GM12878 (cell line): ENCODE measurements around the gene KHDC1L. TPM values are rescaled to one million over a fixed set of nuclear protein-coding genes. Genes with fewer than 3 reads are reported as not detected.
A peak's percentile ranks its signal among the peaks of the same experiment; 100 is the strongest.
"Not testable (repeated sequence)": the region's sequence is repeated elsewhere in the genome, so short reads cannot be mapped to it uniquely, and the experiment has no call there.

ENCODE experiments used
- ATAC-seq: fragments of 200-7000 bp; cut with Tn5 transposase; 3 replicates; pipeline ENCODE4 v1.9.1; 2020; ENCODE audit warnings: mild to moderate bottlenecking, moderate library complexity
- BruUV-seq: library from RNA; stranded (reverse); fragments of 400-500 nt; replicated peaks from 2 replicates; lab custom pipeline; 2021; lab: Mats Ljungman, UMichigan
- CTCF ChIA-PET: fragments of 300-600 bp; sonication (Branson Sonifier 250); formaldehyde crosslinking; extraction: SDS; loops from one replicate; lab custom pipeline; 2021; ENCODE audit warnings: inconsistent platforms; lab: Yijun Ruan, JAX
- POLR2A ChIA-PET: fragments of 350-600 bp; formaldehyde crosslinking; extraction: SDS; loops from one replicate; lab custom pipeline; 2021; ENCODE audit warnings: inconsistent platforms; lab: Charles Lee
- RAD21 ChIA-PET: fragments of 300-600 bp; sonication (Branson Sonifier 250); formaldehyde crosslinking; loops from one replicate; lab custom pipeline; 2023; ENCODE audit warnings: antibody characterized with exemption; ENCODE audit not compliant: unreplicated experiment; lab: Charles Lee
- SMC1A ChIA-PET: fragments of 300-600 bp; sonication (Branson Sonifier 250); formaldehyde crosslinking; loops from one replicate; lab custom pipeline; 2023; ENCODE audit not compliant: unreplicated experiment, uncharacterized antibody; lab: Charles Lee
- DNase-seq: peaks from one replicate; pipeline ENCODE4 v3.0.0-alpha.2; 2011; ENCODE audit warnings: low read depth, low spot score
- FAIRE-seq: peaks from 3 replicates; lab custom pipeline; 2011; peaks lifted over from hg19 to GRCh38; lab: Jason Lieb, UNC
- H2AFZ ChIP-seq: 2 replicates; pipeline ENCODE4 v1.6.0; 2011; ENCODE audit warnings: low read depth, low read length, control low read depth; ENCODE audit not compliant: control insufficient read depth
- H3K27ac ChIP-seq: 2 replicates; pipeline ENCODE4 v1.5.1; 2011; ENCODE audit warnings: control low read depth; ENCODE audit not compliant: control insufficient read depth, insufficient read depth
- H3K27me3 ChIP-seq, 2 experiments: replicated peaks in 1 of 2; 2 replicates each; pipeline versions ENCODE4 v1.6.0 to v1.6.1; 2011; ENCODE audit warnings: low read length in 1 of 2; ENCODE audit not compliant: control insufficient read depth in 2 of 2, insufficient read depth in 2 of 2
- H3K36me3 ChIP-seq, 2 experiments: 2 replicates each; pipeline ENCODE4 v1.5.1; 2011; ENCODE audit warnings: low read length in 1 of 2; ENCODE audit not compliant: control insufficient read depth in 2 of 2, insufficient read depth in 2 of 2
- H3K4me1 ChIP-seq: 2 replicates; pipeline ENCODE4 v1.6.1; 2011; ENCODE audit warnings: mild to moderate bottlenecking, low read length, moderate library complexity, mixed read lengths; ENCODE audit not compliant: control insufficient read depth, insufficient read depth
- H3K4me2 ChIP-seq: 2 replicates; pipeline ENCODE4 v1.6.0; 2011; ENCODE audit warnings: control low read depth; ENCODE audit not compliant: control insufficient read depth, insufficient read depth
- H3K4me3 ChIP-seq: fragments of 200-600 bp; sonication (generic); 2 replicates; pipeline ENCODE4 v1.5.1; 2016
- H3K79me2 ChIP-seq: 2 replicates; pipeline ENCODE4 v1.6.0; 2011; ENCODE audit warnings: low read length; ENCODE audit not compliant: control insufficient read depth, insufficient read depth
- H3K9ac ChIP-seq: 2 replicates; pipeline ENCODE4 v1.8.0; 2011; ENCODE audit warnings: low read length, control low read depth, mixed read lengths; ENCODE audit not compliant: control insufficient read depth, insufficient read depth
- H3K9me3 ChIP-seq: replicated peaks from 3 replicates; pipeline ENCODE4 v1.5.1; 2011; ENCODE audit warnings: mild to moderate bottlenecking, low read length; ENCODE audit not compliant: control insufficient read depth, insufficient read depth
- H4K20me1 ChIP-seq: 2 replicates; pipeline ENCODE4 v1.6.0; 2011; ENCODE audit not compliant: control insufficient read depth, insufficient read depth
- E2F4 ChIP-seq: IDR thresholded peaks from 2 replicates; pipeline ENCODE4 v1.6.1; 2012; ENCODE audit warnings: low read depth, low read length, improper control_type of control experiment
- ZBTB40 ChIP-seq: fragments of 450-650 bp; IDR thresholded peaks from 2 replicates; pipeline ENCODE4 v1.6.1; 2016; ENCODE audit warnings: mild to moderate bottlenecking, moderate library complexity, borderline replicate concordance
- WGBS: methylation state at CpG from one replicate; pipeline ENCODE4 v1.1.6; 2016; ENCODE audit warnings: low lambda C conversion rate; ENCODE audit not compliant: insufficient replicate concordance, insufficient coverage; ENCODE audit errors: missing lambda C conversion rate; 5-methylcytosine and 5-hydroxymethylcytosine counted together
- in situ Hi-C: fragments of 300-500 bp; cut with MboI; formaldehyde crosslinking; loops from 9 replicates; pipeline ENCODE4 v1.14.3; 2018; ENCODE audit warnings: mixed read lengths
- intact Hi-C: fragments of 100-400 bp; cut with micrococcal nuclease; formaldehyde crosslinking; loops from one replicate; pipeline ENCODE4 v1.14.2; 2022; ENCODE audit not compliant: unreplicated experiment
- polyA plus RNA-seq, 11 experiments: library from polyadenylated mRNA; depleted of rRNA in 4 of 11; unstranded in 6 of 11; stranded (reverse) in 5 of 11; fragments of >200 nt; fragmentation: Nextera tagmentation in 4 of 11; fragmentation: Illumina TruSeq in 1 of 11; extraction: Ambion mirVana in 4 of 11; extraction: Trizol in 1 of 11; gene quantifications; 1 replicate in 1 of 11; 2 replicates in 10 of 11; pipeline versions ENCODE4 v1.2.1 to v1.2.3, GENCODE V29; 2011 to 2016; ENCODE audit warnings: inconsistent platforms in 2 of 11, missing spikeins in 2 of 11, low read depth in 1 of 11
- total RNA-seq, 4 experiments: library from RNA; depleted of rRNA in 3 of 4; stranded (reverse); fragments of >200 nt in 3 of 4; fragmentation: Illumina TruSeq in 1 of 4; extraction: Trizol in 1 of 4; gene quantifications; 2 replicates each; pipeline versions ENCODE4 v1.2.1 to v1.2.3, GENCODE V29; 2013 to 2021

KHDC1L gene
- total and polyA plus RNA-seq, 10 of the 15 experiments (the other 5 are each of a cell fraction or from before 2014, with no cell fraction given), result 0.12 to 0.37 (median 0.24) TPM; not detected in 4

- H4K20me1 ChIP-seq, RAD21 ChIA-PET, intact Hi-C loops, H3K27ac ChIP-seq, FAIRE-seq, H3K79me2 ChIP-seq, in situ Hi-C loops, BruUV-seq, DNase-seq, H3K4me2 ChIP-seq, H3K36me3 ChIP-seq, H3K9ac ChIP-seq, POLR2A ChIA-PET, H3K4me1 ChIP-seq, H3K27me3 ChIP-seq, H3K4me3 ChIP-seq, H2AFZ ChIP-seq, ATAC-seq, H3K9me3 ChIP-seq: not testable (repeated sequence)
- SMC1A ChIA-PET, result interaction anchor here (0.6 kb wide), 1 partner anchor 464 kb away, joined by 3 read pairs; no protein-coding TSS in a partner anchor
- CTCF ChIA-PET, result interaction anchor here (0.6 to 1.0 kb wide), 2 partner anchors 12 to 530 kb away, joined by 3 to 5 read pairs; no protein-coding TSS in a partner anchor
- 87% methylated on average over 5 of the region's 5 CpGs for WGBS
These were observed 29.0 kb upstream of the KHDC1L start for GRCh38 chr6:73254323-73254722.

GRCh38 chr6:73252703-73253102 is 27.4 kb upstream of the KHDC1L start:
- whole genome bisulfite sequencing, result 70% methylated on average over 2 of the region's 2 CpGs
- Histone ChIP-seq H3K79me2 (no peaks in the 10 kb centered on the region), H3K4me2 (no peak overlapping the region), H3K4me3 (no peak overlapping the region)
- no peak for DNase-seq
- CTCF ChIA-PET, result interaction anchor here (0.7 kb wide), 1 partner anchor 74 kb away, joined by 3 read pairs; no protein-coding TSS in a partner anchor
- no peak for TF ChIP-seq E2F4
- TF ChIP-seq ZBTB40, result peak; percentile 58; the same call in 1 of the 2 replicates
- TF ChIP-seq, all 136 proteins: peak for 1
- no peak for FAIRE-seq
- Histone ChIP-seq H3K9me3 (no peaks in the 10 kb centered on the region), H2AFZ (no peak overlapping the region), H3K27ac (no peak overlapping the region), H4K20me1 (no peaks in the 10 kb centered on the region), H3K27me3 (no peaks in the 10 kb centered on the region; a peak in 1 of 4 replicates), H3K9ac (no peak overlapping the region), H3K4me1 (no peaks in the 10 kb centered on the region), H3K36me3 (no peaks in the 10 kb centered on the region)
- SMC1A ChIA-PET, result interaction anchor here (1.2 kb wide), 1 partner anchor 9 kb away, joined by 3 read pairs; no protein-coding TSS in a partner anchor
- POLR2A ChIA-PET, result no interaction called here
- RAD21 ChIA-PET, result no interaction called here
- no TSS peak for BruUV-seq
- intact Hi-C loops, result no loop called here
- in situ Hi-C loops, result no loop called here
- no peak for ATAC-seq
